ENCODE results near the gene MAPKAPK2. TPM values are rescaled to one million over a fixed set of nuclear protein-coding genes. Genes with fewer than 3 reads are reported as not detected.

MAPKAPK2 gene
- total RNA-seq, 4 donors from 2014 or later = 115 to 207 (median 140) TPM

DNA sequence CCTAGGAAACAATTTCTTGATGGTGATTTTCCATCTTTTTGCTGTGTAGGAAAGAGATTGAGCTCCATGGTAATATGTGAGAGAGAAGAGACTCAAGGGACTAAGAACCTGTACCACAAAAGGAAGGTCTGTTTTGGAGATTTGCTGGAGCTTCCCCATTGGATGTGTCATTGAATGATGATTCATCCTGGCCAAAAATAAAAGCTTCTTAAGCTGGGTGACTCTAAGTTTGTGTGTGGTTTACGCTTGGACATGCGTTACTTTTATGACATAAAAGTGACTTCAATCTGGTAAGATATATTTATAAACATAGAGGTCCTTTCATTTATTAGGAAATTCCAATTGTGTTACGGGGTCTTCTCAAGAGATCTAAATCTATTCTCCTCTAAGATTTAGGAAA is 68.4 kb downstream of the MAPKAPK2 start:
- no peaks in the 10 kb centered on the region for H3K27me3 ChIP-seq
- no peak overlapping the region for H3K27ac ChIP-seq
- no peaks in the 10 kb centered on the region for H3K36me3 ChIP-seq
- DNase-seq = no peak
- H3K4me1 ChIP-seq = no peaks in the 10 kb centered on the region
- no peak for ATAC-seq
- no peak overlapping the region for H3K4me3 ChIP-seq
- in situ Hi-C loops (cut with MboI; ENCODE audit: low sequenced_read_pairs in 4 of 4) (no loop called here), intact Hi-C loops (cut with DNase I; ENCODE audit: low total_unique reads) (no loop called here)
- H3K9me3 ChIP-seq = no peaks in the 10 kb centered on the region
- TF ChIP-seq POLR2A (IDR thresholded peaks at IDR 0.05) = no peak
- TF ChIP-seq, protein P1, sequence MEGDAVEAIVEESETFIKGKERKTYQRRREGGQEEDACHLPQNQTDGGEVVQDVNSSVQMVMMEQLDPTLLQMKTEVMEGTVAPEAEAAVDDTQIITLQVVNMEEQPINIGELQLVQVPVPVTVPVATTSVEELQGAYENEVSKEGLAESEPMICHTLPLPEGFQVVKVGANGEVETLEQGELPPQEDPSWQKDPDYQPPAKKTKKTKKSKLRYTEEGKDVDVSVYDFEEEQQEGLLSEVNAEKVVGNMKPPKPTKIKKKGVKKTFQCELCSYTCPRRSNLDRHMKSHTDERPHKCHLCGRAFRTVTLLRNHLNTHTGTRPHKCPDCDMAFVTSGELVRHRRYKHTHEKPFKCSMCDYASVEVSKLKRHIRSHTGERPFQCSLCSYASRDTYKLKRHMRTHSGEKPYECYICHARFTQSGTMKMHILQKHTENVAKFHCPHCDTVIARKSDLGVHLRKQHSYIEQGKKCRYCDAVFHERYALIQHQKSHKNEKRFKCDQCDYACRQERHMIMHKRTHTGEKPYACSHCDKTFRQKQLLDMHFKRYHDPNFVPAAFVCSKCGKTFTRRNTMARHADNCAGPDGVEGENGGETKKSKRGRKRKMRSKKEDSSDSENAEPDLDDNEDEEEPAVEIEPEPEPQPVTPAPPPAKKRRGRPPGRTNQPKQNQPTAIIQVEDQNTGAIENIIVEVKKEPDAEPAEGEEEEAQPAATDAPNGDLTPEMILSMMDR (IDR thresholded peaks at IDR 0.05 in 4 of 5, conservative IDR thresholded peaks at IDR 0.05 in 1 of 5) = no peak

DNA sequence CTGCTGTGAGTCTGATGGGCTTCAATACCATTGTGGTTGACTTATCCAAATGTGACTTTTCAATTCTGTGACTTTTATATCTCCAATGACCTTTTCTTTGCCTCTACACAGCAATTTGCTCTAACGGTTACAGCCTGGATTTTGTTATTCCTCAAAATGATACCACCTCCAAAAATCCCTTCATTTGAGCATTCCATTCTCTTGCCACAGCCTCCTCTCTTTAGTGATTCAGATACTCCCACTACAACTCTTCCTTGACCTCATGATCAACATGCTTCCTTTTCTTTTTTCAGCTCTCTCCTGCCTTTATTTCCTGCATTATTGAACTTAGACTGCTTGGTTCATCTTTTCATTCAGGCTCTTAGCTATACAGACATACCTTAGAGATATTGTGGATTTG is 69.3 kb downstream of the MAPKAPK2 start:
- Histone ChIP-seq H3K4me3 (no peak overlapping the region), H3K27me3 (no peaks in the 10 kb centered on the region), H3K9me3 (no peaks in the 10 kb centered on the region), H3K36me3 (no peaks in the 10 kb centered on the region), H3K27ac (no peak overlapping the region), H3K4me1 (no peaks in the 10 kb centered on the region)
- ATAC-seq = no peak
- no peak for DNase-seq
- in situ Hi-C loops (cut with MboI; ENCODE audit: low sequenced_read_pairs in 4 of 4) = no loop called here
- intact Hi-C loops (cut with DNase I; ENCODE audit: low total_unique reads) = no loop called here
- TF ChIP-seq POLR2A (IDR thresholded peaks at IDR 0.05) = no peak
- TF ChIP-seq, protein P1 (IDR thresholded peaks at IDR 0.05 in 4 of 5, conservative IDR thresholded peaks at IDR 0.05 in 1 of 5) = no peak

DNA sequence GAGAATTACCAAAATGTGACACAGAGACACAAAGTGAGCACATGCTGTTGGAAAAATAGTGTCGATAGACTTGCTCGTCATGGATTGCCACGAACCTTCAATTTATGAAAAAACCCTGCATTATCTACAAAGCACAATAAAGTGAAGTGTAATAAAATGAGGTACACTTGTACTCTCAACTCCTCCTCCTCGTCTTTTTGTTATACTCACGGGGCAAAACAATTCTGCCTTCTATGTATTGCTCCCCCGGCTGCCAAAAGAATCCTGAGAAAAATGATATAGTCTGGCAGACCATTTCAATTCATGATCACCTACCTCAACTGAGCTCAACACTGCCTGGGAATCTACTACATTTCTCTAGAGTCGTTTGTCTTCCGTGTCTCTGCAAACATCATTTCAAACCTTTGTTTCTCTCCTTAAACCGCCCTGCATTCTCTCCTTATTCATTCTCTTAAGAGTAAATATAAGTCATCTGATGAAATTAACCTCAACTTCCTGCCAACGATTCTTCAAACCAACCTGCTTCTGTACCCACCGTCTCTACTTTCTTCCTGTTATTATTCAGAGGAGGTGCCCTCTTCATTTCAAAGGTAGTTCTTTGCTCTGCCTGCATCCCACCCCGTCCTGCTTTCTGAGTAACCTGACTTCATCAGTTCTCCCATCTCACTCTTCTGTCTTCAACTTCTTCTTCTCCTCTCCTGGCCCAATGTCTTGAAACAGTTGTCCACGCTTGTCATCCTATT is 73.0 kb downstream of the MAPKAPK2 start:
- Histone ChIP-seq H3K27ac (no peak overlapping the region), H3K9me3 (no peaks in the 10 kb centered on the region), H3K27me3 (no peaks in the 10 kb centered on the region), H3K4me1 (no peaks in the 10 kb centered on the region), H3K4me3 (no peak overlapping the region), H3K36me3 (no peaks in the 10 kb centered on the region)
- no peak for ATAC-seq
- no peak for DNase-seq
- intact Hi-C loops (cut with DNase I; ENCODE audit: low total_unique reads) (no loop called here), in situ Hi-C loops (cut with MboI; ENCODE audit: low sequenced_read_pairs in 4 of 4) (no loop called here)
- TF ChIP-seq POLR2A (IDR thresholded peaks at IDR 0.05) = no peak
- TF ChIP-seq, protein P1 (IDR thresholded peaks at IDR 0.05 in 4 of 5, conservative IDR thresholded peaks at IDR 0.05 in 1 of 5) = no peak

DNA sequence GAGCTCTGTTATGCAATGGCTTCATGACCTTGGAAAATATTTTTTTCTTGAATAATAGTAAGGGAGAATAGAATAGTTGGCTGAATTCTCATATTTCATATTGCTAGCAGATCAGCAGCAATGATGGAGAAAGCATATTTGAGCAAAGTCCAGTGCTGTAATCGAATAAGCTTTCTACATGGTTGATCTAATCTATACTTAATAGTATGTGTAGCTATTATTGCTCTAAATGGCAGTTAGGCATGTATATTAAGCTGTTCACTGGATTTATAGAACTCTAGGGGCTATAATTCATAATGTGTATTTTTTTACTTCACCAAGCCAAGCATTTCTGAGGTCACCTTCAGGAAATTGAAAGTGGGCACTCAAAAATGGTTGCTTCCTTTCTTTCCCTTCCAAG is 75.9 kb downstream of the MAPKAPK2 start:
- H3K4me1 ChIP-seq = no peaks in the 10 kb centered on the region
- in situ Hi-C loops (cut with MboI; ENCODE audit: low sequenced_read_pairs in 4 of 4) (no loop called here), intact Hi-C loops (cut with DNase I; ENCODE audit: low total_unique reads) (no loop called here)
- no peaks in the 10 kb centered on the region for H3K27me3 ChIP-seq
- no peak for TF ChIP-seq POLR2A (IDR thresholded peaks at IDR 0.05)
- TF ChIP-seq, protein P1 (IDR thresholded peaks at IDR 0.05 in 4 of 5, conservative IDR thresholded peaks at IDR 0.05 in 1 of 5) = no peak
- H3K27ac ChIP-seq = no peak overlapping the region
- no peak for ATAC-seq
- H3K4me3 ChIP-seq = no peak overlapping the region
- no peaks in the 10 kb centered on the region for H3K36me3 ChIP-seq
- H3K9me3 ChIP-seq = no peaks in the 10 kb centered on the region
- no peak for DNase-seq
